ENCODE results near the gene CFAP92.
A peak's percentile ranks its signal among the peaks of the same experiment; 100 is the strongest.

The CFAP92 gene

DNA sequence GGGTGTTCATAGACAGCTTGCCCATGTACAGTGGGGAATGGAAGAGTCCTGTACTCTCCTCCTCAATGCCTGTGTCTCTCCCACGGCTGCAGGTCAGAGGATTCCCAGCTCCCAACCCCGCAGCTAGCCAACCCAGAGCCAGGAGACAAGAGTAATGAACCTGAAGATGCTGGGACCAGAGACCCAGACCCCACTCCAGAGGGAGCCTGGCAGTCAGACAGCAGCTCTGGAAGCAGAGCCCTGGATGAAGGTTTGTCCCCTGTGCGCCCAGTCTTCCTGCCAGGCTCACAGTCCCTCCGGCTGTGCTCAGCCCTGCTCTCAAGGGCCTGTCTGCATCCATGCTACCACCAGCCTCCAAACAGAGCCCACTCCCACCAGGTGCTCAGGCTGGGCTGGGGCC is 36.7 kb upstream of the CFAP92 start:
- H3K36me3 ChIP-seq (ENCODE audit: low read depth), result no peaks in the 10 kb centered on the region
- no peak for DNase-seq (ENCODE audit: low spot score)
- H3K27me3 ChIP-seq (ENCODE audit: insufficient read depth, poor library complexity, severe bottlenecking), result no peaks in the 10 kb centered on the region
- TF ChIP-seq, protein P1, sequence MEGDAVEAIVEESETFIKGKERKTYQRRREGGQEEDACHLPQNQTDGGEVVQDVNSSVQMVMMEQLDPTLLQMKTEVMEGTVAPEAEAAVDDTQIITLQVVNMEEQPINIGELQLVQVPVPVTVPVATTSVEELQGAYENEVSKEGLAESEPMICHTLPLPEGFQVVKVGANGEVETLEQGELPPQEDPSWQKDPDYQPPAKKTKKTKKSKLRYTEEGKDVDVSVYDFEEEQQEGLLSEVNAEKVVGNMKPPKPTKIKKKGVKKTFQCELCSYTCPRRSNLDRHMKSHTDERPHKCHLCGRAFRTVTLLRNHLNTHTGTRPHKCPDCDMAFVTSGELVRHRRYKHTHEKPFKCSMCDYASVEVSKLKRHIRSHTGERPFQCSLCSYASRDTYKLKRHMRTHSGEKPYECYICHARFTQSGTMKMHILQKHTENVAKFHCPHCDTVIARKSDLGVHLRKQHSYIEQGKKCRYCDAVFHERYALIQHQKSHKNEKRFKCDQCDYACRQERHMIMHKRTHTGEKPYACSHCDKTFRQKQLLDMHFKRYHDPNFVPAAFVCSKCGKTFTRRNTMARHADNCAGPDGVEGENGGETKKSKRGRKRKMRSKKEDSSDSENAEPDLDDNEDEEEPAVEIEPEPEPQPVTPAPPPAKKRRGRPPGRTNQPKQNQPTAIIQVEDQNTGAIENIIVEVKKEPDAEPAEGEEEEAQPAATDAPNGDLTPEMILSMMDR (IDR thresholded peaks at IDR 0.05; ENCODE audit: poor library complexity, severe bottlenecking), result no peak
- no peak for ATAC-seq (ENCODE audit: low read depth)
- no peak overlapping the region for H3K4me3 ChIP-seq (ENCODE audit: severe bottlenecking)
- H3K27ac ChIP-seq (ENCODE audit: poor library complexity, severe bottlenecking), result no peak overlapping the region
- H3K4me1 ChIP-seq (ENCODE audit: insufficient read depth, poor library complexity, severe bottlenecking), result peaks cover 11% of the 10 kb centered on the region
- no peaks in the 10 kb centered on the region for H3K9me3 ChIP-seq (ENCODE audit: severe bottlenecking)

DNA sequence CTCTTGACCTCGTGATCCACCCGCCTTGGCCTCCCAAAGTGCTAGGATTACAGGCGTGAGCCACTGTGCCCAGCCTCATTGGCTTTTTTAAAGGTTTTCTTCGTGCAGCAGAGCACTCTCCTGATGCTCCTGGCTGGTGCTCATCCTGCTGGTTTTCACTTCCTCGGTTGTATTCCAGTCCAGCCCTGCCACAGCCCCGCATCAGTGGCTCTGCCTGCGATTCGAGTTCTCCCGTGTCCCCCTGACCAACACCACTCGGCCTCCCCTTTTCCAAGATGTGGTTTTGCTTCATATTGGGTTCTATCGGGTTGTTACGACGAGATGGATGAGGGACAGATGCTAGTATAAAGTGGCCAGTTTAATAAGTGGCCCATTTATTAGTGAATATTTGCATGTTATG is 35.0 kb upstream of the CFAP92 start:
- ATAC-seq (ENCODE audit: low read depth), result no peak
- Histone ChIP-seq H3K4me1 (ENCODE audit: insufficient read depth, poor library complexity, severe bottlenecking) (peaks cover 11% of the 10 kb centered on the region), H3K9me3 (ENCODE audit: severe bottlenecking) (no peaks in the 10 kb centered on the region)

DNA sequence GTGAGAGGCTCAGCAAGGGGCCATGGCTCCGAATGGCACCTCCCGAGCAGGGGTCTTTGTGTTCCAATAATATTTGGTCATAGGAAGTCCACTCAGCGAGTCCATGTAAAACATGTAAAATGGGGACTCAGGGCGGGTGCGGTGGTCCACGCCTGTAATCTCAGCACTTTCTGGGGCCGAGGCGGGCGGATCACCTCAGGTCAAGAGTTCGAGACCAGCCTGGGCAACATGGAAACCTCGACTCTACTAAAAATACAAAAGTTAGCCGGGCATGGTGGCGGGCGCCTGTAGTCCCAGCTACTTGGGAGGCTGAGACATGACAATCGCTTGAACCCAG is 33.6 kb upstream of the CFAP92 start:
- H3K9me3 ChIP-seq (ENCODE audit: severe bottlenecking), result no peaks in the 10 kb centered on the region
- H3K4me3 ChIP-seq (ENCODE audit: severe bottlenecking), result peak overlapping the region; percentile 34
- no peaks in the 10 kb centered on the region for H3K36me3 ChIP-seq (ENCODE audit: low read depth)
- ATAC-seq (ENCODE audit: low read depth) (no peak), DNase-seq (ENCODE audit: low spot score) (no peak)
- H3K27ac ChIP-seq (ENCODE audit: poor library complexity, severe bottlenecking), result no peak overlapping the region
- no peaks in the 10 kb centered on the region for H3K27me3 ChIP-seq (ENCODE audit: insufficient read depth, poor library complexity, severe bottlenecking)
- H3K4me1 ChIP-seq (ENCODE audit: insufficient read depth, poor library complexity, severe bottlenecking), result peaks cover 11% of the 10 kb centered on the region
- TF ChIP-seq, protein P1 (IDR thresholded peaks at IDR 0.05; ENCODE audit: poor library complexity, severe bottlenecking), result no peak

More for the DNA sequence above, 35.0 kb upstream of the CFAP92 start:
- H3K4me3 ChIP-seq (ENCODE audit: severe bottlenecking), result no peak overlapping the region
- H3K27me3 ChIP-seq (ENCODE audit: insufficient read depth, poor library complexity, severe bottlenecking), result no peaks in the 10 kb centered on the region
- no peaks in the 10 kb centered on the region for H3K36me3 ChIP-seq (ENCODE audit: low read depth)
- DNase-seq (ENCODE audit: low spot score), result no peak
- no peak overlapping the region for H3K27ac ChIP-seq (ENCODE audit: poor library complexity, severe bottlenecking)
- TF ChIP-seq, protein P1 (IDR thresholded peaks at IDR 0.05; ENCODE audit: poor library complexity, severe bottlenecking), result no peak

DNA sequence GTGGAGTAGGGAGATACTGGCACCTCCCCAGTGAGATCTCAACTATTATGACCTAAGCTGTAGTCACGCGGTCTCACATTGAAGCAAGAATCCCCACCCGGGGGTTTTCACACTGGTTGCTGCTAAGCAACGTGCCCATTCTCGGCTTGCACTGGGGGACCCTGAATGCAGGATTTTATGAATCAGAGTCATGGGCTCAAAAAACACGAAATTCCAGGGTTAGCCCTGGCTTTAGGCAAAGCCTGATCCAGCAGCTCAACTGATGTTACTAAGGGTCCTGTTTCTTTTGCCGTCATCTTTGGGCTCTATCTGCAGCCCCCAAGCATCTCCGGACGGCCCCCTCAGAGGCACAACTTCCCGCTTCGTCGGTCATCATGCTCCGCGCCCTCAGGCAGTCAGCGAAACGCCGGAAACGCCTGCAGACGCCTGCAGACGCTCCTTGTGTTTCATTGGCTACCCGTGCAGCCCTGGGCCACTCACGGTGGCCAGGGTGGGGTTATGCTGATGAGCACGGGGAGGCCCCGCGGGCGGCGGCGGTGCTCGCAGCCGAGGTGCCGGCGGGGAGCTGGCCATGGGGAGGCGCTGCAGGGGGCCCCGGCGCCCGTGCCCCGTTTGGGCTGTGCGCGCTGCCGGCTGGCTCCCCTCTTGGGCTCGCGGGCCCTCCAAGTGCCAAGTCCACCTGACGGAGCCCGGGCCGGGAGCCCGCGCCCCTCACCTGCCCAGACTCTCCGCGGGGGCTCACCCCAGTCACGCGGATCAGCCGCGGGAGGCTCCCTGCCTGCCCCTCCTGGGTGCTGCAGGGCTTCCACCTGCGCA is 33.1 kb upstream of the CFAP92 start:
- Histone ChIP-seq H3K27ac (ENCODE audit: poor library complexity, severe bottlenecking) (no peak overlapping the region), H3K4me3 (ENCODE audit: severe bottlenecking) (peak overlapping the region; percentile 34), H3K27me3 (ENCODE audit: insufficient read depth, poor library complexity, severe bottlenecking) (no peaks in the 10 kb centered on the region), H3K9me3 (ENCODE audit: severe bottlenecking) (no peaks in the 10 kb centered on the region), H3K4me1 (ENCODE audit: insufficient read depth, poor library complexity, severe bottlenecking) (peaks cover 11% of the 10 kb centered on the region), H3K36me3 (ENCODE audit: low read depth) (no peaks in the 10 kb centered on the region)
- peak; percentile 99 for ATAC-seq (ENCODE audit: low read depth)
- DNase-seq (ENCODE audit: low spot score), result peak; percentile 89
- TF ChIP-seq, protein P1 (IDR thresholded peaks at IDR 0.05; ENCODE audit: poor library complexity, severe bottlenecking), result peak; percentile 86

All from RWPE2 (cell line).